Prostate gland (tissue), 2 donors: Measurements from ENCODE around the gene CSNK1E. TPM values are rescaled to one million over a fixed set of nuclear protein-coding genes. Genes with fewer than 3 reads are reported as not detected.

Source experiments
- DNase-seq: peaks from one replicate; pipeline ENCODE4 v3.0.0-alpha.2; 2019; ENCODE audit warnings: low spot score
- H3K27ac ChIP-seq, 2 donors: fragments of 200-600 bp; sonication (generic); 2 replicates each; pipeline ENCODE4 v1.5.1; 2017 to 2019
- H3K27me3 ChIP-seq: fragments of 200-600 bp; sonication (generic); replicated peaks from 2 replicates; pipeline ENCODE4 v1.5.1; 2019; ENCODE audit not compliant: insufficient read depth
- H3K36me3 ChIP-seq, 2 donors: fragments of 200-600 bp; sonication (generic); 1 replicate in 1 of 2; 2 replicates in 1 of 2; pipeline versions ENCODE4 v1.5.1 to v1.8.1; 2017 to 2019
- H3K4me1 ChIP-seq: fragments of 200-600 bp; sonication (generic); replicated peaks from 2 replicates; pipeline ENCODE4 v1.5.1; 2019
- H3K4me3 ChIP-seq, 2 donors: fragments of 200-600 bp; sonication (generic); 2 replicates each; pipeline ENCODE4 v1.5.1; 2017 to 2019
- H3K9me3 ChIP-seq: fragments of 200-600 bp; sonication (generic); 2 replicates; pipeline ENCODE4 v1.5.1; 2017
- CTCF ChIP-seq, 4 experiments: fragments of 200-600 bp in 2 of 4; fragments of 450-650 bp in 2 of 4; sonication (generic) in 2 of 4; IDR thresholded peaks; 1 replicate in 3 of 4; 2 replicates in 1 of 4; pipeline ENCODE4 v1.5.1; 2016 to 2019; ENCODE audit warnings: antibody characterized with exemption in 4 of 4, mild to moderate bottlenecking in 2 of 4, moderate library complexity in 2 of 4
- POLR2A ChIP-seq: fragments of 450-650 bp; IDR thresholded peaks from one replicate; pipeline ENCODE4 v1.6.1; 2016; ENCODE audit warnings: antibody characterized with exemption, mild to moderate bottlenecking
- POLR2AphosphoS5 ChIP-seq: sonication (generic); formaldehyde crosslinking; IDR thresholded peaks from one replicate; pipeline ENCODE4 v1.6.1; 2017; ENCODE audit warnings: antibody characterized with exemption
- WGBS: methylation state at CpG from one replicate; pipeline ENCODE4 v1.1.5; 2018; 5-methylcytosine and 5-hydroxymethylcytosine counted together
- intact Hi-C: fragments of 100-400 bp; cut with DNase I; formaldehyde crosslinking; loops from one replicate; pipeline ENCODE4 v1.14.2; 2022
- total RNA-seq, 2 donors: library from RNA; depleted of rRNA; stranded (reverse); fragments of >200 nt; gene quantifications; one replicate each; pipeline ENCODE4 v1.1.0, GENCODE V29; 2016

The CSNK1E gene
- total RNA-seq, 2 donors from 2014 or later = 82.8 to 190 TPM

DNA sequence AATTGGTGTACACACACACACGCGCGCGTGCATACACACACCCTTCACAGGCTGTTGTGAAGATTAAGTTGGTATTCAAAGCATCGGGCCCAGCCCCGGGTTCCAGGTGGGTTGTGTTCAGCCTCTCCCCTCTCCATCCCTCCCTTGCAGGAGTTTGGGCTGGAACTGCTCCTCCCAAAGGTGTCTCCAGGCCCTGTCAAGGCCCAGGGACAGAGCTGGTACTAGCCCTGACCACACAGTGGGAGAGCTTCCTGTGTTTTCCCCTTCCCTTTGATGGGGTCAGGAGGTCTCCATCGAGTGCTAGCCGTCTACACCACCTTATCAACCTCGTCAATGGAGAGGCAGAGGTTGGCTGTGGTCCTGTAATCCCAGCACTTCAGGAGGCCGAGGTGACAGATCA is 36.5 kb upstream of the CSNK1E start:
- no peaks in the 10 kb centered on the region for H3K4me1 ChIP-seq
- no peak for DNase-seq
- WGBS = 82% methylated on average over 10 of the region's 10 CpGs
- H3K36me3 ChIP-seq = no peaks in the 10 kb centered on the region
- H3K27ac ChIP-seq = no peak overlapping the region
- H3K4me3 ChIP-seq = no peak overlapping the region
- H3K27me3 ChIP-seq = no peaks in the 10 kb centered on the region
- no peak for TF ChIP-seq POLR2AphosphoS5
- TF ChIP-seq POLR2A = no peak
- no peak for TF ChIP-seq CTCF (IDR thresholded peaks at IDR 0.05)
- intact Hi-C loops = loop anchor here (2.0 to 5.0 kb wide), 3 partner anchors 91 to 301 kb away; no protein-coding TSS in a partner anchor
- no peaks in the 10 kb centered on the region for H3K9me3 ChIP-seq

DNA sequence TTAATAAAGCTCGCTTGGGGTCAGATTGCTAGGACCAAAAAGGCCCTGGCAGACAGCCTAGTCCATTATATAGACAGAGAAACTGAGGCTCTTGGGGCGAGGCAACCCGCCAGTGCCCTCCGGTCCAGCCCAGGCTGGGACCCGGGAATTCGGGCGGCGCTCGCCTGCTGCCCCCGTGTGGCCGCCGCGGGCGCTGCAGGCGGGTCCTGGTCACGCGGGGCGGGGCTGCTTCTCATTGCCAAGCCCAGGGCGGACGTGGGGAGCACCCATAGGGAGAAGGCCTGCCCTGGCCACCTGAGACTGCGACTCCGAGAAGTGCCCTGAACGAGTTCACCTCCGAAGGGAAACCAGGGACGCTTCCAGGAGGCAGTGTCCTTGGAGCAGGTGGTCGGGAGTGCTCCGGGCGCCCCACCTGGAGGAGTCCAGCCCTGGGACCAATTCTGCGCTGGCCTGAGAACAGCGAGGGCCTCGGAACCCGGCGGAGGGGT is 36.0 kb upstream of the CSNK1E start:
- Histone ChIP-seq H3K4me3 (no peak overlapping the region), H3K4me1 (no peaks in the 10 kb centered on the region), H3K27me3 (no peaks in the 10 kb centered on the region), H3K9me3 (no peaks in the 10 kb centered on the region), H3K36me3 (no peaks in the 10 kb centered on the region), H3K27ac (no peak overlapping the region)
- no peak for TF ChIP-seq POLR2A
- peak; percentile 39 for TF ChIP-seq POLR2AphosphoS5
- TF ChIP-seq CTCF (IDR thresholded peaks at IDR 0.05) = peak; percentile 91 to 98 (median 96)
- DNase-seq = peak; percentile 40
- intact Hi-C loops = loop anchor here (2.0 to 5.0 kb wide), 3 partner anchors 91 to 301 kb away; no protein-coding TSS in a partner anchor
- 23% methylated on average over 33 of the region's 33 CpGs for WGBS

DNA sequence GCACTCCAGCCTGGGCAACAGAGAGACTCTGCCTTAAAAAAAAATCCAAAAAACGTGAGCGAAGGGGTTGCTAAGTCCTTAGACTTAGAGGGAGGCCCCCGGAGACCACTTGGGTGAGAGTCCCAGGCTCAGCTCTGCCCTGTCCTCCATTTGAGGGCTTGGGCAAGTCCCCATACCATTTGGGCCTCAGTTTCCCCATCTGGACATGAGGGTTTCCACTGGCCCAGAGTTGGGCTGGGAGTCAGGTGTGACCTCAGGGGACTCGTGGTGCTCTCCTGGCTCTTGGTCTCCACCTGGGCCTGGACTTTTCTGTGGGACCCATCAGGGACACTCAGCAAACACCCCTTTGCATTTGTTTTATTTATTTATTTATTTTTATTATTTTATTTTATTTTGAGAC is 35.2 kb upstream of the CSNK1E start:
- Histone ChIP-seq H3K27me3 (no peaks in the 10 kb centered on the region), H3K9me3 (no peaks in the 10 kb centered on the region), H3K4me3 (no peak overlapping the region), H3K4me1 (no peaks in the 10 kb centered on the region), H3K27ac (no peak overlapping the region), H3K36me3 (no peaks in the 10 kb centered on the region)
- TF ChIP-seq POLR2AphosphoS5 (no peak), POLR2A (no peak), CTCF (IDR thresholded peaks at IDR 0.05) (no peak)
- DNase-seq = no peak
- WGBS = 86% methylated on average over 4 of the region's 4 CpGs
- intact Hi-C loops = loop anchor here (2.0 to 5.0 kb wide), 3 partner anchors 90 to 300 kb away; no protein-coding TSS in a partner anchor

GRCh38 chr22:38350444-38351359 is 33.5 kb upstream of the CSNK1E start:
- no peak overlapping the region for H3K4me3 ChIP-seq
- no peak for DNase-seq
- 88% methylated on average over 9 of the region's 9 CpGs for WGBS

More at GRCh38 chr22:38350444-38351359, 33.5 kb upstream of the CSNK1E start:
- no peaks in the 10 kb centered on the region for H3K27me3 ChIP-seq
- H3K36me3 ChIP-seq = no peaks in the 10 kb centered on the region
- no peaks in the 10 kb centered on the region for H3K9me3 ChIP-seq
- intact Hi-C loops = loop anchor here (5.0 kb wide), 2 partner anchors 88 to 298 kb away; no protein-coding TSS in a partner anchor
- H3K4me1 ChIP-seq = no peaks in the 10 kb centered on the region
- TF ChIP-seq POLR2AphosphoS5 (no peak), CTCF (IDR thresholded peaks at IDR 0.05) (no peak), POLR2A (no peak)
- H3K27ac ChIP-seq = no peak overlapping the region
